GM12878 (cell line): Measurements from ENCODE around the gene LMBR1. TPM values are rescaled to one million over a fixed set of nuclear protein-coding genes. Genes with fewer than 3 reads are reported as not detected.

Experiments used
- ATAC-seq: fragments of 200-7000 bp; cut with Tn5 transposase; 3 replicates; pipeline ENCODE4 v1.9.1; 2020; ENCODE audit warnings: mild to moderate bottlenecking, moderate library complexity
- BruUV-seq: library from RNA; stranded (reverse); fragments of 400-500 nt; replicated peaks from 2 replicates; lab custom pipeline; 2021; lab: Mats Ljungman, UMichigan
- CTCF ChIA-PET: fragments of 300-600 bp; sonication (Branson Sonifier 250); formaldehyde crosslinking; extraction: SDS; loops from one replicate; lab custom pipeline; 2021; ENCODE audit warnings: inconsistent platforms; lab: Yijun Ruan, JAX
- POLR2A ChIA-PET: fragments of 350-600 bp; formaldehyde crosslinking; extraction: SDS; loops from one replicate; lab custom pipeline; 2021; ENCODE audit warnings: inconsistent platforms; lab: Charles Lee
- RAD21 ChIA-PET: fragments of 300-600 bp; sonication (Branson Sonifier 250); formaldehyde crosslinking; loops from one replicate; lab custom pipeline; 2023; ENCODE audit warnings: antibody characterized with exemption; ENCODE audit not compliant: unreplicated experiment; lab: Charles Lee
- SMC1A ChIA-PET: fragments of 300-600 bp; sonication (Branson Sonifier 250); formaldehyde crosslinking; loops from one replicate; lab custom pipeline; 2023; ENCODE audit not compliant: unreplicated experiment, uncharacterized antibody; lab: Charles Lee
- DNase-seq: peaks from one replicate; pipeline ENCODE4 v3.0.0-alpha.2; 2011; ENCODE audit warnings: low read depth, low spot score
- FAIRE-seq: peaks from 3 replicates; lab custom pipeline; 2011; peaks lifted over from hg19 to GRCh38; lab: Jason Lieb, UNC
- H2AFZ ChIP-seq: 2 replicates; pipeline ENCODE4 v1.6.0; 2011; ENCODE audit warnings: low read depth, low read length, control low read depth; ENCODE audit not compliant: control insufficient read depth
- H3K27ac ChIP-seq: 2 replicates; pipeline ENCODE4 v1.5.1; 2011; ENCODE audit warnings: control low read depth; ENCODE audit not compliant: control insufficient read depth, insufficient read depth
- H3K27me3 ChIP-seq, 2 experiments: replicated peaks in 1 of 2; 2 replicates each; pipeline versions ENCODE4 v1.6.0 to v1.6.1; 2011; ENCODE audit warnings: low read length in 1 of 2; ENCODE audit not compliant: control insufficient read depth in 2 of 2, insufficient read depth in 2 of 2
- H3K36me3 ChIP-seq, 2 experiments: 2 replicates each; pipeline ENCODE4 v1.5.1; 2011; ENCODE audit warnings: low read length in 1 of 2; ENCODE audit not compliant: control insufficient read depth in 2 of 2, insufficient read depth in 2 of 2
- H3K4me1 ChIP-seq: 2 replicates; pipeline ENCODE4 v1.6.1; 2011; ENCODE audit warnings: mild to moderate bottlenecking, low read length, moderate library complexity, mixed read lengths; ENCODE audit not compliant: control insufficient read depth, insufficient read depth
- H3K4me2 ChIP-seq: 2 replicates; pipeline ENCODE4 v1.6.0; 2011; ENCODE audit warnings: control low read depth; ENCODE audit not compliant: control insufficient read depth, insufficient read depth
- H3K4me3 ChIP-seq: fragments of 200-600 bp; sonication (generic); 2 replicates; pipeline ENCODE4 v1.5.1; 2016
- H3K79me2 ChIP-seq: 2 replicates; pipeline ENCODE4 v1.6.0; 2011; ENCODE audit warnings: low read length; ENCODE audit not compliant: control insufficient read depth, insufficient read depth
- H3K9ac ChIP-seq: 2 replicates; pipeline ENCODE4 v1.8.0; 2011; ENCODE audit warnings: low read length, control low read depth, mixed read lengths; ENCODE audit not compliant: control insufficient read depth, insufficient read depth
- H3K9me3 ChIP-seq: replicated peaks from 3 replicates; pipeline ENCODE4 v1.5.1; 2011; ENCODE audit warnings: mild to moderate bottlenecking, low read length; ENCODE audit not compliant: control insufficient read depth, insufficient read depth
- H4K20me1 ChIP-seq: 2 replicates; pipeline ENCODE4 v1.6.0; 2011; ENCODE audit not compliant: control insufficient read depth, insufficient read depth
- CBFB ChIP-seq: IDR thresholded peaks from 2 replicates; pipeline ENCODE4 v1.6.1; 2016; ENCODE audit warnings: antibody characterized with exemption, low read depth
- DPF2 ChIP-seq: fragments of 450-650 bp; IDR thresholded peaks from 2 replicates; pipeline ENCODE4 v1.6.1; 2017; ENCODE audit warnings: mild to moderate bottlenecking
- GATAD2B ChIP-seq: fragments of 450-650 bp; conservative IDR thresholded peaks from 2 replicates; pipeline ENCODE4 v1.6.1; 2017; ENCODE audit warnings: low read depth, mild to moderate bottlenecking, moderate library complexity
- MYC ChIP-seq: IDR thresholded peaks from 2 replicates; pipeline ENCODE4 v1.6.1; 2011; ENCODE audit warnings: mild to moderate bottlenecking, low read length, moderate library complexity, inconsistent platforms; ENCODE audit not compliant: insufficient read depth, insufficient replicate concordance, insufficient read length, severe bottlenecking
- NFYA ChIP-seq: IDR thresholded peaks from 2 replicates; pipeline ENCODE4 v1.6.1; 2011; ENCODE audit warnings: low read depth, mild to moderate bottlenecking, low read length, improper control_type of control experiment, borderline replicate concordance
- PAX5 ChIP-seq: IDR thresholded peaks from 2 replicates; pipeline ENCODE4 v1.6.1; 2011; ENCODE audit warnings: low read depth, low read length, borderline replicate concordance
- SRF ChIP-seq, 2 experiments: IDR thresholded peaks; 2 replicates each; pipeline ENCODE4 v1.6.1; 2011; ENCODE audit warnings: low read depth in 2 of 2, low read length in 2 of 2, mild to moderate bottlenecking in 1 of 2, moderate library complexity in 1 of 2
- TARDBP ChIP-seq: IDR thresholded peaks from 2 replicates; pipeline ENCODE4 v1.6.1; 2016; ENCODE audit warnings: borderline replicate concordance
- ZNF24 ChIP-seq: fragments of 450-650 bp; IDR thresholded peaks from 2 replicates; pipeline ENCODE4 v1.6.1; 2017; ENCODE audit warnings: antibody characterized with exemption, mild to moderate bottlenecking
- WGBS: methylation state at CpG from one replicate; pipeline ENCODE4 v1.1.6; 2016; ENCODE audit warnings: low lambda C conversion rate; ENCODE audit not compliant: insufficient replicate concordance, insufficient coverage; ENCODE audit errors: missing lambda C conversion rate; 5-methylcytosine and 5-hydroxymethylcytosine counted together
- in situ Hi-C: fragments of 300-500 bp; cut with MboI; formaldehyde crosslinking; loops from 9 replicates; pipeline ENCODE4 v1.14.3; 2018; ENCODE audit warnings: mixed read lengths
- intact Hi-C: fragments of 100-400 bp; cut with micrococcal nuclease; formaldehyde crosslinking; loops from one replicate; pipeline ENCODE4 v1.14.2; 2022; ENCODE audit not compliant: unreplicated experiment
- polyA plus RNA-seq, 11 experiments: library from polyadenylated mRNA; depleted of rRNA in 4 of 11; unstranded in 6 of 11; stranded (reverse) in 5 of 11; fragments of >200 nt; fragmentation: Nextera tagmentation in 4 of 11; fragmentation: Illumina TruSeq in 1 of 11; extraction: Ambion mirVana in 4 of 11; extraction: Trizol in 1 of 11; gene quantifications; 1 replicate in 1 of 11; 2 replicates in 10 of 11; pipeline versions ENCODE4 v1.2.1 to v1.2.3, GENCODE V29; 2011 to 2016; ENCODE audit warnings: inconsistent platforms in 2 of 11, missing spikeins in 2 of 11, low read depth in 1 of 11
- total RNA-seq, 4 experiments: library from RNA; depleted of rRNA in 3 of 4; stranded (reverse); fragments of >200 nt in 3 of 4; fragmentation: Illumina TruSeq in 1 of 4; extraction: Trizol in 1 of 4; gene quantifications; 2 replicates each; pipeline versions ENCODE4 v1.2.1 to v1.2.3, GENCODE V29; 2013 to 2021
- TF ChIP-seq, protein P1 (sequence below): fragments of 450-650 bp; IDR thresholded peaks from 2 replicates; pipeline ENCODE4 v1.6.1; 2014; ENCODE audit warnings: mild to moderate bottlenecking
- TF ChIP-seq, protein P2 (sequence below): IDR thresholded peaks from 2 replicates; pipeline ENCODE4 v1.6.1; 2011; ENCODE audit warnings: borderline replicate concordance, low read depth, mild to moderate bottlenecking, moderate library complexity, low read length; ENCODE audit not compliant: insufficient read depth, poor library complexity, severe bottlenecking

LMBR1 gene
- total and polyA plus RNA-seq, 10 of the 15 experiments (the other 5 are each of a cell fraction or from before 2014, with no cell fraction given): 4.0 to 63.5 (median 28.8) TPM

DNA sequence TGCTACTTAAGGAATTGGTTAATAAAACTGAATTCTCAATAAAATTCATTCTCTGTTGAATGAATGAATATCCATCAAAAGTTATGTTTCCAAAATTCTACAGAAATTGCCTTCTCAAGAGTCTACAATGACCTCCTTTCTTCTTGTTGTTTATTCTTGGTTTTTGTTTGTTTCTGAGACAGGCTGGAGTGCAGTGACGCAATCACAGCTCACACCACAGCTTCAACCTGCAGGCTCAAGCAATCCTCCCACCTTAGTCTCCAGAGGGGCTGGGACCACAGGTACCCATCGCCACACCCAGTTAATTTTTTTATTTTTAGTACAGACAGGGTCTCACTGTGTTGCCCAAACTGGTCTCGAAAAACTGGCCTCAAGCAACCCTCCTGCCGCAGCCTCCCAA, 97.6 kb downstream of the LMBR1 start:
- no TSS peak for BruUV-seq
- no peak for TF ChIP-seq GATAD2B
- no peak for TF ChIP-seq PAX5
- TF ChIP-seq NFYA: no peak
- TF ChIP-seq ZNF24: no peak
- TF ChIP-seq, protein P1, sequence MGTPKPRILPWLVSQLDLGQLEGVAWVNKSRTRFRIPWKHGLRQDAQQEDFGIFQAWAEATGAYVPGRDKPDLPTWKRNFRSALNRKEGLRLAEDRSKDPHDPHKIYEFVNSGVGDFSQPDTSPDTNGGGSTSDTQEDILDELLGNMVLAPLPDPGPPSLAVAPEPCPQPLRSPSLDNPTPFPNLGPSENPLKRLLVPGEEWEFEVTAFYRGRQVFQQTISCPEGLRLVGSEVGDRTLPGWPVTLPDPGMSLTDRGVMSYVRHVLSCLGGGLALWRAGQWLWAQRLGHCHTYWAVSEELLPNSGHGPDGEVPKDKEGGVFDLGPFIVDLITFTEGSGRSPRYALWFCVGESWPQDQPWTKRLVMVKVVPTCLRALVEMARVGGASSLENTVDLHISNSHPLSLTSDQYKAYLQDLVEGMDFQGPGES: no peak
- TF ChIP-seq MYC: no peak
- TF ChIP-seq CBFB: no peak
- TF ChIP-seq DPF2: no peak
- TF ChIP-seq, protein P2, sequence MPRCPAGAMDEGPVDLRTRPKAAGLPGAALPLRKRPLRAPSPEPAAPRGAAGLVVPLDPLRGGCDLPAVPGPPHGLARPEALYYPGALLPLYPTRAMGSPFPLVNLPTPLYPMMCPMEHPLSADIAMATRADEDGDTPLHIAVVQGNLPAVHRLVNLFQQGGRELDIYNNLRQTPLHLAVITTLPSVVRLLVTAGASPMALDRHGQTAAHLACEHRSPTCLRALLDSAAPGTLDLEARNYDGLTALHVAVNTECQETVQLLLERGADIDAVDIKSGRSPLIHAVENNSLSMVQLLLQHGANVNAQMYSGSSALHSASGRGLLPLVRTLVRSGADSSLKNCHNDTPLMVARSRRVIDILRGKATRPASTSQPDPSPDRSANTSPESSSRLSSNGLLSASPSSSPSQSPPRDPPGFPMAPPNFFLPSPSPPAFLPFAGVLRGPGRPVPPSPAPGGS: no peak
- TF ChIP-seq TARDBP: no peak
- no peak for TF ChIP-seq SRF (IDR thresholded peaks at IDR 0.05; ENCODE audit: low read depth in 2 of 2, low read length in 2 of 2)
- H3K9me3 ChIP-seq: no peaks in the 10 kb centered on the region
- H3K4me1 ChIP-seq: no peaks in the 10 kb centered on the region
- H4K20me1 ChIP-seq: no peaks in the 10 kb centered on the region
- ChIA-PET SMC1A (interaction anchor here (1.5 kb wide), 1 partner anchor 14 kb away, joined by 6 read pairs; no protein-coding TSS in a partner anchor), CTCF (interaction anchor here (0.6 to 0.7 kb wide), 2 partner anchors 14 to 113 kb away, joined by 3 read pairs; no protein-coding TSS in a partner anchor), POLR2A (no interaction called here), RAD21 (no interaction called here)
- H3K9ac ChIP-seq: no peak overlapping the region
- intact Hi-C loops: no loop called here
- no peaks in the 10 kb centered on the region for H3K27me3 ChIP-seq
- DNase-seq (no peak), FAIRE-seq (no peak), ATAC-seq (no peak)
- H3K4me2 ChIP-seq: no peak overlapping the region
- H3K79me2 ChIP-seq: no peaks in the 10 kb centered on the region
- 97% methylated on average over 4 of the region's 4 CpGs for WGBS
- H3K4me3 ChIP-seq: no peak overlapping the region
- no peak overlapping the region for H2AFZ ChIP-seq
- H3K27ac ChIP-seq: no peak overlapping the region
- in situ Hi-C loops: no loop called here
- H3K36me3 ChIP-seq: no peaks in the 10 kb centered on the region; a peak in 2 of 4 replicates
